A673 (cell line): Measurements from ENCODE around the gene RAMP1. TPM values are rescaled to one million over a fixed set of nuclear protein-coding genes. Genes with fewer than 3 reads are reported as not detected.

ENCODE experiments used
- BruUV-seq: library from RNA; stranded (reverse); fragments of 400-500 nt; replicated peaks from 2 replicates; lab custom pipeline; 2021; lab: Mats Ljungman, UMichigan
- CTCF ChIA-PET: fragments of 300-600 bp; sonication (Branson Sonifier 250); formaldehyde crosslinking; loops from one replicate; lab custom pipeline; 2022; ENCODE audit warnings: antibody characterized with exemption; lab: Charles Lee
- POLR2A ChIA-PET: fragments of 300-600 bp; sonication (Branson Sonifier 250); formaldehyde crosslinking; loops from one replicate; lab custom pipeline; 2022; ENCODE audit warnings: antibody characterized with exemption; ENCODE audit not compliant: low non-redundant PET; lab: Charles Lee
- DNase-seq: peaks from one replicate; pipeline ENCODE4 v3.0.0-alpha.2; 2015; ENCODE audit warnings: low spot score
- H3K27ac ChIP-seq: fragments of 200-600 bp; sonication (generic); 2 replicates; pipeline ENCODE4 v1.5.1; 2016; ENCODE audit warnings: mixed run types, low read depth, mild to moderate bottlenecking, mixed read lengths, antibody characterized with exemption, low read length; ENCODE audit not compliant: poor library complexity, severe bottlenecking
- H3K27me3 ChIP-seq: fragments of 200-600 bp; sonication (generic); replicated peaks from 2 replicates; pipeline ENCODE4 v1.6.1; 2017; ENCODE audit warnings: mixed run types, low read depth, mild to moderate bottlenecking, mixed read lengths, antibody characterized with exemption, low read length; ENCODE audit not compliant: insufficient read depth, poor library complexity
- H3K36me3 ChIP-seq: fragments of 200-600 bp; sonication (generic); 2 replicates; pipeline ENCODE4 v1.6.1; 2016; ENCODE audit warnings: mixed run types, mild to moderate bottlenecking, mixed read lengths, antibody characterized with exemption, low read length; ENCODE audit not compliant: insufficient read depth, poor library complexity, severe bottlenecking
- H3K4me1 ChIP-seq: fragments of 200-600 bp; sonication (generic); 2 replicates; pipeline ENCODE4 v1.6.1; 2017; ENCODE audit warnings: mixed run types, mild to moderate bottlenecking, mixed read lengths, antibody characterized with exemption, low read length; ENCODE audit not compliant: insufficient read depth, poor library complexity, severe bottlenecking
- H3K4me3 ChIP-seq: fragments of 200-600 bp; sonication (generic); 2 replicates; pipeline ENCODE4 v1.5.1; 2016; ENCODE audit warnings: low read depth, mixed run types, mild to moderate bottlenecking, mixed read lengths, low read length; ENCODE audit not compliant: poor library complexity, severe bottlenecking
- H3K9me3 ChIP-seq: fragments of 200-600 bp; sonication (generic); 2 replicates; pipeline ENCODE4 v1.6.1; 2016; ENCODE audit warnings: mixed run types, low read depth, mild to moderate bottlenecking, mixed read lengths, antibody characterized with exemption, low read length; ENCODE audit not compliant: poor library complexity, severe bottlenecking
- CTCF ChIP-seq: fragments of 300-800, 200-600 bp; sonication (generic); conservative IDR thresholded peaks from 2 replicates; pipeline ENCODE4 v1.5.1; 2017; ENCODE audit warnings: low read depth, mild to moderate bottlenecking, antibody characterized with exemption, low read length, moderate library complexity, mixed read lengths
- EZH2 ChIP-seq: fragments of 200-600 bp; sonication (generic); IDR thresholded peaks from 2 replicates; pipeline ENCODE4 v1.6.1; 2017; ENCODE audit warnings: borderline replicate concordance, low read depth, mild to moderate bottlenecking, mixed read lengths, antibody characterized with exemption, low read length; ENCODE audit not compliant: poor library complexity, severe bottlenecking
- intact Hi-C: fragments of 100-400 bp; cut with micrococcal nuclease; formaldehyde crosslinking; loops from one replicate; pipeline ENCODE4 v1.10.0; 2022; ENCODE audit not compliant: unreplicated experiment
- total RNA-seq: library from RNA; stranded (reverse); gene quantifications from 2 replicates; pipeline ENCODE4 v1.2.3, GENCODE V29; 2021

The RAMP1 gene
- total RNA-seq, 1 experiment from 2014 or later, result 24.8 TPM

GRCh38 chr2:237861875-237862527, 2.6 kb downstream of the RAMP1 start:
- H3K4me1 ChIP-seq, result peaks cover 8% of the 10 kb centered on the region
- H3K27ac ChIP-seq, result no peak overlapping the region
- no peaks in the 10 kb centered on the region for H3K9me3 ChIP-seq

GRCh38 chr2:237862528-237862895, 3.1 kb downstream of the RAMP1 start:
- Histone ChIP-seq H3K36me3 (no peaks in the 10 kb centered on the region), H3K27me3 (no peaks in the 10 kb centered on the region), H3K4me3 (no peak overlapping the region), H3K4me1 (peaks cover 8% of the 10 kb centered on the region), H3K9me3 (no peaks in the 10 kb centered on the region), H3K27ac (no peak overlapping the region)
- ChIA-PET CTCF (no interaction called here), POLR2A (no interaction called here)
- intact Hi-C loops, result no loop called here
- TF ChIP-seq EZH2, result no peak
- TF ChIP-seq CTCF, result no peak
- no peak for DNase-seq
- no TSS peak for BruUV-seq

More at GRCh38 chr2:237861875-237862527, 2.6 kb downstream of the RAMP1 start:
- TF ChIP-seq CTCF (no peak), EZH2 (no peak)
- DNase-seq, result no peak
- CTCF ChIA-PET, result no interaction called here
- POLR2A ChIA-PET, result no interaction called here
- Histone ChIP-seq H3K4me3 (no peak overlapping the region), H3K36me3 (no peaks in the 10 kb centered on the region), H3K27me3 (no peaks in the 10 kb centered on the region)
- BruUV-seq, result no TSS peak
- intact Hi-C loops, result no loop called here

- POLR2A ChIA-PET, result no interaction called here
- intact Hi-C loops, result no loop called here
- H3K27ac ChIP-seq, result no peak overlapping the region
- H3K36me3 ChIP-seq, result no peaks in the 10 kb centered on the region
- no peaks in the 10 kb centered on the region for H3K9me3 ChIP-seq
- peaks cover 8% of the 10 kb centered on the region for H3K4me1 ChIP-seq
- H3K4me3 ChIP-seq, result no peak overlapping the region
- CTCF ChIA-PET, result no interaction called here
- no peaks in the 10 kb centered on the region for H3K27me3 ChIP-seq
- TF ChIP-seq EZH2, result no peak
- no peak for TF ChIP-seq CTCF
- no peak for DNase-seq
- BruUV-seq, result no TSS peak
Observed at GRCh38 chr2:237863102-237863511, 3.7 kb downstream of the RAMP1 start.
